ENCODE results near the gene TTC9C.

Gene TTC9C

GRCh38 chr11:62728171-62728988 lies at the start of gene TTC9C:
Gene TTC9C (plus strand): TSS chr11:62728486. CDS start chr11:62728849, 363 bp downstream.
- TF ChIP-seq CTCF (IDR thresholded peaks at IDR 0.05): no peak
- peak; percentile 83 for DNase-seq
- H3K9me3 Mint-ChIP-seq: no peaks in the 10 kb centered on the region
- H3K4me3 Mint-ChIP-seq: peak within 1 kb of the TSS; percentile 98
- H3K27me3 Mint-ChIP-seq (ENCODE audit: low read depth, poor library complexity): peaks cover 3% of the 10 kb centered on the region
- peaks cover 52% of the 10 kb centered on the region for H3K4me1 Mint-ChIP-seq
- peak within 1 kb of the TSS; percentile 100 for H3K27ac Mint-ChIP-seq
- H3K36me3 Mint-ChIP-seq (ENCODE audit: low read depth): peaks cover 28% of the 10 kb centered on the region

GRCh38 chr11:62678770-62679696 lies 49.3 kb upstream of the TTC9C start, which contains the start of gene UBXN1:
Gene UBXN1 (minus strand): TSS chr11:62679073. CDS start chr11:62678923, 150 bp downstream.
- Mint-ChIP-seq H3K4me3 (peak within 1 kb of the TSS; percentile 88), H3K4me1 (peaks cover 38% of the 10 kb centered on the region), H3K27me3 (ENCODE audit: low read depth, poor library complexity) (no peaks in the 10 kb centered on the region), H3K36me3 (ENCODE audit: low read depth) (peaks cover 26% of the 10 kb centered on the region), H3K27ac (peak within 1 kb of the TSS; percentile 89), H3K9me3 (no peaks in the 10 kb centered on the region)
- peak; percentile 79 for DNase-seq
- no peak for TF ChIP-seq CTCF (IDR thresholded peaks at IDR 0.05)

GRCh38 chr11:62680825-62681240 lies 47.5 kb upstream of the TTC9C start:
- Mint-ChIP-seq H3K4me3 (peak overlapping the region; percentile 66), H3K4me1 (peaks cover 38% of the 10 kb centered on the region), H3K36me3 (ENCODE audit: low read depth) (peaks cover 20% of the 10 kb centered on the region), H3K9me3 (no peaks in the 10 kb centered on the region), H3K27me3 (ENCODE audit: low read depth, poor library complexity) (no peaks in the 10 kb centered on the region), H3K27ac (peak overlapping the region; percentile 69)
- DNase-seq: no peak
- peak; percentile 44 for TF ChIP-seq CTCF (IDR thresholded peaks at IDR 0.05)

- Mint-ChIP-seq H3K27me3 (ENCODE audit: low read depth, poor library complexity) (no peaks in the 10 kb centered on the region), H3K36me3 (ENCODE audit: low read depth) (peaks cover 6% of the 10 kb centered on the region), H3K9me3 (no peaks in the 10 kb centered on the region), H3K4me3 (no peak overlapping the region), H3K4me1 (peaks cover 28% of the 10 kb centered on the region), H3K27ac (no peak overlapping the region)
- no peak for DNase-seq
- no peak for TF ChIP-seq CTCF (IDR thresholded peaks at IDR 0.05)
Observed at GRCh38 chr11:62682518-62682917, 45.8 kb upstream of the TTC9C start.

- Mint-ChIP-seq H3K27me3 (ENCODE audit: low read depth, poor library complexity) (no peaks in the 10 kb centered on the region), H3K4me3 (no peak overlapping the region), H3K27ac (no peak overlapping the region), H3K4me1 (peaks cover 22% of the 10 kb centered on the region), H3K36me3 (ENCODE audit: low read depth) (peaks cover 15% of the 10 kb centered on the region), H3K9me3 (no peaks in the 10 kb centered on the region)
- no peak for TF ChIP-seq CTCF (IDR thresholded peaks at IDR 0.05)
- DNase-seq: no peak
Observed at GRCh38 chr11:62687508-62688396, 40.5 kb upstream of the TTC9C start.
